ENCODE data around the gene DPYD. TPM values are rescaled to one million over a fixed set of nuclear protein-coding genes. Genes with fewer than 3 reads are reported as not detected.
A peak's percentile ranks its signal among the peaks of the same experiment; 100 is the strongest.

Gene DPYD
- total RNA-seq, 1 donor from 2014 or later = 54.7 TPM

GRCh38 chr1:97056386-97056785 is 864.4 kb downstream of the DPYD start:
- no peak for DNase-seq (ENCODE audit: low read depth, low spot score)

- no peak for DNase-seq (ENCODE audit: low read depth, low spot score)
Measured at GRCh38 chr1:97053268-97053667, 867.6 kb downstream of the DPYD start.

GRCh38 chr1:97051823-97052222 is 869.0 kb downstream of the DPYD start:
- DNase-seq (ENCODE audit: low read depth, low spot score) = no peak

- peak; percentile 11 for DNase-seq (ENCODE audit: low read depth, low spot score)
Measured at GRCh38 chr1:97050506-97050905, 870.3 kb downstream of the DPYD start.

- DNase-seq (ENCODE audit: low read depth, low spot score) = no peak
Measured at GRCh38 chr1:97047421-97047793, 873.4 kb downstream of the DPYD start.

- no peak for DNase-seq (ENCODE audit: low read depth, low spot score)
Measured at GRCh38 chr1:97046765-97047420, 873.9 kb downstream of the DPYD start.

GRCh38 chr1:97044159-97044760 is 876.6 kb downstream of the DPYD start:
- no peak for DNase-seq (ENCODE audit: low read depth, low spot score)

GRCh38 chr1:97042551-97042950 is 878.3 kb downstream of the DPYD start:
- DNase-seq (ENCODE audit: low read depth, low spot score) = no peak

GRCh38 chr1:97041026-97041425 is 879.8 kb downstream of the DPYD start:
- no peak for DNase-seq (ENCODE audit: low read depth, low spot score)

GRCh38 chr1:97038410-97038809 is 882.4 kb downstream of the DPYD start:
- no peak for DNase-seq (ENCODE audit: low read depth, low spot score)

- DNase-seq (ENCODE audit: low read depth, low spot score) = no peak
Measured at GRCh38 chr1:97034651-97035050, 886.2 kb downstream of the DPYD start.

GRCh38 chr1:97033949-97034348 is 886.9 kb downstream of the DPYD start:
- no peak for DNase-seq (ENCODE audit: low read depth, low spot score)

Data from pulmonary artery endothelial cell (primary cell).